Stimulated activated CD8-positive, alpha-beta memory T cell treated with anti-CD3 and anti-CD28 coated beads, Interleukin-4, amount 100 ng/mL, for 1 hour (primary cell): ENCODE measurements around the gene KCNN1.
"Not testable (repeated sequence)": the region's sequence is repeated elsewhere in the genome, so short reads cannot be mapped to it uniquely, and the experiment has no call there.

Source experiments
- DNase-seq, 2 donors: peaks; one replicate each; pipeline ENCODE4 v3.0.0-alpha.2; 2020; ENCODE audit warnings: low read depth in 2 of 2, low spot score in 1 of 2

The KCNN1 gene

GRCh38 chr19:18027151-18027550 lies 60.2 kb downstream of the KCNN1 start:
- DNase-seq: no peak

DNA sequence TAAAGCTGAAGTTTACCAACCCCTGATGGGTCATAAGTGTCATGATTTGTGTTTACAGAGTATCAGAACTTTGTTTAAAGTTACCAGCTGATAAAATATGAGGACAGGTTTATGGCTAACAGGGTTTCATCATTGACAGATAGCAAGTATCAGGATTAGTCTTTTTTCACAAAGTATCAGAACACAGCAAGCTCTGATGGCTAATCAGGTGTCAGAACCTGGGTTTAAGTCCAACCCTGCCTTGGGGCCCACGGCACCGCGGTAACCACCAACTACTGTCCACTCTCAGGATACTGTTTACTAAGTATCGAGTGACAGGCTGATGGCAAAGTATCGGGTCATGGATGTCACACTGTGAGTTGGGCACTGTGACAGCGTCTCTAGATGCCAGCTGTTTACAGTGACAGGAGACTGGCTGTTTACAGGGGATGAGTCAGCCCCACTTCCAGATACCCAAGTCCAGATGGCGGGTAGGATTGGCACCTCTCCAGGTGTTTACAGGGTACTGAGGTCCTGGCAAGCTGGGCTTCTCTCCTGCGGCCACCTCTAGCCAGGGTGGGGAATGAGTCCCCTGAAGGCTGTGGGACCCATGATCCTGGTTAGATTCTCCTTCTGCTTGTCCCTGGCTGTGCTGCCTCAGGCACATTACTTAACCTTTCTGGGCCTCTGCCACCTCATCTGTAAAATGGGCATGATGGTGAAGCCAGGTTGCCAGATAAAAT lies 62.9 kb downstream of the KCNN1 start:
- no peak for DNase-seq

DNA sequence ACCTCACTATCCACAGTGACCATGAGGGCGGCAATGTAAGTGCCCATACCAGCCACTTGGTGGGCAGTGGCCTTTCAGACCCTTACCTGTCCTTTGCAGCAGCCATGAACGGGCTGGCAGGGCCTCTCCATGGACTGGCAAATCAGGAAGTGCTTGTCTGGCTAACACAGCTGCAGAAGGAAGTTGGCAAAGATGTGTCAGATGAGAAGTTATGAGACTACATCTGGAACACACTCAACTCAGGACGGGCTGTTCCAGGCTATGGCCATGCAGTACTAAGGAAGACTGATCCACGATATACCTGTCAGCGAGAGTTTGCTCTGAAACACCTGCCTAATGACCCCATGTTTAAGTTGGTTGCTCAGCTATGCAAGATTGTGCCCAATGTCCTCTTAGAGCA lies 64.5 kb downstream of the KCNN1 start:
- DNase-seq: not testable (repeated sequence)

GRCh38 chr19:18032102-18032501 lies 65.2 kb downstream of the KCNN1 start:
- DNase-seq: not testable (repeated sequence)

DNA sequence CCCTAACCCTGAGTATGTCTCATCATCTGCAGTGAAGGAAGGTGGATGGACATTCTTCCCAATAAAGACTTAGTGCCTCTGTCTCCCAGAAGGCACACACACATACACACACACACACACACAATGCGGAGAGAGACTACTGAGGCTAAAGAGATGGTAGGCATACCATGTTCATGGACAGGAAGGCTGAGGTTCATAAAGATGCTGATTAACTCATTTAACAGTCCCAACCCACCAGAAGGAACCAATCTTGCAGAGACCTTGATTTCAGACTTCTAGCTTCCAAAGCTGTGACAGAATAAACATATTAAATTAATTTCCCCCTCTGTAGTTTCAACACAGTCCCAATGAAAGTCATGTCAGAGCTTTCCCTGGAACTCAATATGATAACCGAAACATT lies 74.1 kb downstream of the KCNN1 start:
- DNase-seq: no peak

DNA sequence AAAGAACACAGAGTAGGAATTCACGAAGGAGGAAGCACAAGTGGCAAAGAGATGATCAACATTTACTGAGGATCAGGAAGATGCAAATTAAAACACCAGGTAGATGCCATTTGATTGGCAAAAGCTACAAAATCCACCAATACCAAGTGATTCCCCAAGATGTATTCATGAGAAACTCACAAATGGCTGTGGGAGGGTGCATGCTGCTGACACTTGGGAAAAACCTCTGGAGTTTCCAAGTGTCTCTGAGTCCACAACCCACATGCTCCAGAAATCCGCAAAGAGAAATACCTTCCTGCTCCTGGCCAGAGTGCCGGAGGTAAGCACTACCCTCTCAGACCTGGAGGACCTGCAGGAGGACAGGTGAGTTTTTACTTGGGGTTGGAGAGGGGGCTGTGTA lies 76.8 kb downstream of the KCNN1 start:
- DNase-seq: no peak

GRCh38 chr19:18044825-18045304 lies 78.0 kb downstream of the KCNN1 start:
- DNase-seq: peak; percentile 67 to 71

- DNase-seq: no peak
Observed at GRCh38 chr19:18045307-18046050, 78.6 kb downstream of the KCNN1 start.

DNA sequence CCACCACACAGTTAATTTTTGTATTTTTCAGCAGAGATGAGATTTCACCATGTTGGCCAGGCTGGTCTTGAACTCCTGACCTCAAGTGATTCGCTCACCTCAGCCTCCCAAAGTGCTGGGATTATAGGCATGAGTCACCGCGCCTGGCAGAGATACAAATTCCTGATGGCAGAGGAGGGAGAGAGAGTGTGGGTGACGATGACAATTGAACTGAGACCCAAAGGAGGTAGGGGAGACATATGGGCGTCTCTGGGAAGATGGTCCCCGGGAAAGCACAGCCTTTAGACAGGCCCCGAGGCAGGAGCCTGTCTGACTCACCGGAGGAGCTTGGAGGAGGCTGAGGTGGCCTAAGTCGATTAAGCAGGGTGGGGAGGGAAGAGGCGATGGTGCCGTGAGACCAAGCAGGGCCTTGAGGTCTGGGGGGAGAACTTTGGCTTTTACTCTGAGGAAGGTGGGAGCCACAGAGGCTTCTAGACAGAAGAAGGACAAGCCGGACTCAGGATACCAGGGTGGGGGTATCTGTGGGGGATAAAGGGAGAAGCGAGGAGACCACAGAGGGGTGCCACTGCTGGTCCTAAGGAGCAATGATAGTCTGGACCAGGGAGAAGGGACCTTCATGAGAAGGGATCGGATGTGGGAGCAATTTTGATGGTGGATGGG lies 79.3 kb downstream of the KCNN1 start:
- DNase-seq: no peak

DNA sequence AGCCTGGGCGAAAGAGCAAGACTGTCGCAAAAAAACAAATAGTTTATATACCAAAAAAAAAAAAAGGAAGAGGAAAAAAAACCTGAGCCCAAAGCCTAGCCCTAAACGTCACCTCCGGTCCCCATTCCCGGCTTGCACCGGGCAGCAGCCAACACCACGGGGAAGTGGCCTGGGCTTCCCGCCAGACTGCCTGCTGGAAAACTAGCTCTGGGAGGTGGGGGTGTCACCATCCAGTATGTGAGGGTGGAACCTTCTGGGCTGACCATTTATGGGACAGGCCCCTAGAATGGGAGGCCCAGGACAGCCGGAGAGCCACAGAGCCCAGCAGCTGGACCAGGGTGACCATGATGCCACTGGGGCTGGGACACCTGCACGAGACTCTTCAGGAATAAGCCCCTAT lies 82.5 kb downstream of the KCNN1 start:
- DNase-seq: no peak
